K562 (cell line): Measurements from ENCODE around the gene RIOX2. TPM values are rescaled to one million over a fixed set of nuclear protein-coding genes. Genes with fewer than 3 reads are reported as not detected.
A peak's percentile ranks its signal among the peaks of the same experiment; 100 is the strongest.

Source experiments
- CREM ChIP-seq: IDR thresholded peaks from 2 replicates; pipeline ENCODE4 v1.6.1; 2014; ENCODE audit warnings: antibody characterized with exemption, low read depth
- CXXC5 ChIP-seq: fragments of 250-450 bp; sonication (Bioruptor Pico); IDR thresholded peaks from 2 replicates; pipeline ENCODE4 v1.8.0; 2022; ENCODE audit warnings: inconsistent platforms, mild to moderate bottlenecking, moderate library complexity
- DMBX1 ChIP-seq: fragments of 250-450 bp; sonication (Bioruptor Pico); IDR thresholded peaks from 2 replicates; pipeline ENCODE4 v1.8.0; 2022; ENCODE audit warnings: inconsistent platforms, mild to moderate bottlenecking, moderate library complexity, borderline replicate concordance
- EGR1 ChIP-seq: fragments of 450-650 bp; conservative IDR thresholded peaks from 2 replicates; pipeline ENCODE4 v1.6.1; 2017; ENCODE audit warnings: mild to moderate bottlenecking
- GABPB2 ChIP-seq: fragments of 250-450 bp; sonication (Bioruptor Pico); conservative IDR thresholded peaks from 2 replicates; pipeline ENCODE4 v1.5.1; 2021; ENCODE audit warnings: mild to moderate bottlenecking
- GATAD2B ChIP-seq: fragments of 450-650 bp; IDR thresholded peaks from 2 replicates; pipeline ENCODE4 v1.6.1; 2017; ENCODE audit warnings: mild to moderate bottlenecking, borderline replicate concordance
- HSF4 ChIP-seq: fragments of 250-450 bp; sonication (Bioruptor Pico); IDR thresholded peaks from 2 replicates; pipeline ENCODE4 v2.1.2; 2022; ENCODE audit warnings: mild to moderate bottlenecking, moderate library complexity, borderline replicate concordance
- KDM4B ChIP-seq, 2 experiments: fragments of 450-650 bp in 1 of 2; sonication (generic) in 1 of 2; IDR thresholded peaks; 2 replicates each; pipeline ENCODE4 v1.6.1; 2016 to 2017; ENCODE audit warnings: borderline replicate concordance in 2 of 2, antibody characterized with exemption in 1 of 2, low read depth in 1 of 2, mild to moderate bottlenecking in 1 of 2
- KLF1 ChIP-seq: fragments of 450-650 bp; IDR thresholded peaks from 2 replicates; pipeline ENCODE4 v1.6.1; 2016; ENCODE audit warnings: missing genetic modification characterization, missing compliant biosample characterization
- L3MBTL2 ChIP-seq: fragments of 450-650 bp; IDR thresholded peaks from 2 replicates; pipeline ENCODE4 v1.6.1; 2016; ENCODE audit warnings: mild to moderate bottlenecking, moderate library complexity
- NRF1 ChIP-seq, 2 experiments: fragments of 450-650 bp; IDR thresholded peaks in 1 of 2; conservative IDR thresholded peaks in 1 of 2; 2 replicates each; pipeline ENCODE4 v1.6.1; 2014; ENCODE audit warnings: mild to moderate bottlenecking in 2 of 2
- SIN3A ChIP-seq, 2 experiments: fragments of 150-350 bp in 1 of 2; IDR thresholded peaks; 2 replicates each; pipeline ENCODE4 v1.6.1; 2011 to 2016; ENCODE audit warnings: borderline replicate concordance in 2 of 2, low read depth in 2 of 2, low read length in 2 of 2, mild to moderate bottlenecking in 2 of 2, moderate library complexity in 2 of 2; ENCODE audit not compliant: control insufficient read depth in 1 of 2
- YBX1 ChIP-seq: fragments of 450-650 bp; IDR thresholded peaks from 2 replicates; pipeline ENCODE4 v1.7.1; 2016; ENCODE audit warnings: mild to moderate bottlenecking
- ZNF274 ChIP-seq: IDR thresholded peaks from 2 replicates; pipeline ENCODE4 v1.6.1; 2011; ENCODE audit warnings: low read depth, mild to moderate bottlenecking, low read length, moderate library complexity, borderline replicate concordance
- polyA plus RNA-seq, 8 experiments: library from polyadenylated mRNA; depleted of rRNA in 4 of 8; stranded (reverse) in 5 of 8; unstranded in 3 of 8; fragments of >200 nt; fragmentation: Nextera tagmentation in 2 of 8; fragmentation: Illumina TruSeq in 1 of 8; extraction: Ambion mirVana in 2 of 8; extraction: Trizol in 1 of 8; gene quantifications; 2 replicates each; pipeline versions ENCODE4 v1.2.1 to v1.2.3, GENCODE V29; 2011 to 2014; ENCODE audit warnings: inconsistent platforms in 1 of 8, missing spikeins in 1 of 8
- total RNA-seq, 7 experiments: library from RNA; depleted of rRNA in 6 of 7; stranded (reverse); fragments of >200 nt in 6 of 7; fragmentation: Illumina TruSeq in 2 of 7; extraction: Trizol in 2 of 7; gene quantifications; 2 replicates each; pipeline versions ENCODE4 v1.2.1 to v1.2.3, GENCODE V29; 2011 to 2021; ENCODE audit warnings: low replicate concordance in 1 of 7
- TF ChIP-seq, protein P1 (sequence below), 2 experiments: fragments of 450-650 bp; IDR thresholded peaks; 2 replicates each; pipeline ENCODE4 v1.6.1; 2018; ENCODE audit warnings: mild to moderate bottlenecking in 2 of 2, low read depth in 1 of 2; ENCODE audit not compliant: partially characterized antibody in 2 of 2
- TF ChIP-seq, protein P2 (sequence below): fragments of 250-450 bp; sonication (Bioruptor Pico); IDR thresholded peaks from 2 replicates; pipeline ENCODE4 v1.4.0; 2020
- TF ChIP-seq, protein P3 (sequence below): fragments of 450-650 bp; formaldehyde crosslinking; IDR thresholded peaks from 2 replicates; pipeline ENCODE4 v1.4.0; 2022; ENCODE audit warnings: missing genetic modification characterization
- TF ChIP-seq, protein P4 (sequence below): IDR thresholded peaks from 2 replicates; pipeline ENCODE4 v1.6.1; 2011; ENCODE audit warnings: borderline replicate concordance, low read depth, mild to moderate bottlenecking, moderate library complexity, low read length; ENCODE audit not compliant: insufficient read depth, poor library complexity, severe bottlenecking

The RIOX2 gene
- total and polyA plus RNA-seq, 9 of the 15 experiments (the other 6 are each of a cell fraction or from before 2014, with no cell fraction given): 22.2 to 56.0 (median 32.6) TPM

DNA sequence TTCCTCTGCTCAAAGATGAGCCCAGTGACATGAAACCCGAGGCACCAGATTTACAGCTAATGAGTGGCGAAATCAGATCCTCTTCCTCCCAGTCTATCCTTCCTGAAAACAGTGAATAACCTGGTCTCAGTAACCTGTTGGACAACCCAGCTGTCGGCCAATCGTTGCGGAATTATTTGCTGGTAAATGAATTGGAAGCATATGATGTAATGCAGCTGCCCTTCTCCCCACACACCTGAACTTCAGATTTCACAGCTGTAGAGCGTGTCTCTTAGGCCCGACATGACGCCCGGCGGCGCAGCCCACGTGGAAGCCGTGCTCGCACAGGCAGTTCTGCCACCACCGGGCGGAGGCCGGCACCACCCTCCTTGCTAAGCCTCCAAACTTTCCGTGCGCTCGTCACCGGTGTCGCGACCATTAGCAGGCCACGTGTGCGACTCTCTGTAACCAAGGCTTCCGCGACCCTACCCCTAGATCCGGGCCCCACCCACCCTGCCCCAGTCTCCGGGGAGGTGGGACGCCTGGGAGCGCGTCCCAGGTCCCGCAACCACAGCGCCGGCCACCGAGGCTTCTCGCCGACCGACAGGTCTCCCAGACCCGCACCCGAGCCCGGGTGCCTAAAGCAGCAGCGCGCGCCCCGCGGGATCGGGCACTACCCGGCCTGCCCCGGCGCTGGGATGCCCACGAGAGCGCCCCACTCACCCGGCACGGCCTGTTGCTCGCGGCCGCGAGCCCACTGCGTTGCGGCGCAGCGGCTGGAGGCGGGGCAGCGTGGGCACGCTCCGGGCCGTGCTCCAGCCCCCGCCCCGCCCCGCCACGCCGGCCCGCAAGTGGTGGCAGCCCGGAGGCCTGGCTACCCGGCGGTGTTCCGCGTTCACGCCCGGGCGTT is at the start of gene RIOX2 (continued):
- peak in 1 of 2 experiments; percentile 8; a peak in 2 of 4 replicates for TF ChIP-seq NRF1 (conservative IDR thresholded peaks at IDR 0.05 in 1 of 2, IDR thresholded peaks at IDR 0.05 in 1 of 2)
- peak; percentile 79 for TF ChIP-seq CXXC5
- TF ChIP-seq ZNF274: no peak
- TF ChIP-seq CREM: peak; percentile 54; the same call in 1 of the 2 replicates
- TF ChIP-seq DMBX1 (CRISPR knock-in tag): no peak
- peak; percentile 87 for TF ChIP-seq L3MBTL2
- TF ChIP-seq, protein P1, sequence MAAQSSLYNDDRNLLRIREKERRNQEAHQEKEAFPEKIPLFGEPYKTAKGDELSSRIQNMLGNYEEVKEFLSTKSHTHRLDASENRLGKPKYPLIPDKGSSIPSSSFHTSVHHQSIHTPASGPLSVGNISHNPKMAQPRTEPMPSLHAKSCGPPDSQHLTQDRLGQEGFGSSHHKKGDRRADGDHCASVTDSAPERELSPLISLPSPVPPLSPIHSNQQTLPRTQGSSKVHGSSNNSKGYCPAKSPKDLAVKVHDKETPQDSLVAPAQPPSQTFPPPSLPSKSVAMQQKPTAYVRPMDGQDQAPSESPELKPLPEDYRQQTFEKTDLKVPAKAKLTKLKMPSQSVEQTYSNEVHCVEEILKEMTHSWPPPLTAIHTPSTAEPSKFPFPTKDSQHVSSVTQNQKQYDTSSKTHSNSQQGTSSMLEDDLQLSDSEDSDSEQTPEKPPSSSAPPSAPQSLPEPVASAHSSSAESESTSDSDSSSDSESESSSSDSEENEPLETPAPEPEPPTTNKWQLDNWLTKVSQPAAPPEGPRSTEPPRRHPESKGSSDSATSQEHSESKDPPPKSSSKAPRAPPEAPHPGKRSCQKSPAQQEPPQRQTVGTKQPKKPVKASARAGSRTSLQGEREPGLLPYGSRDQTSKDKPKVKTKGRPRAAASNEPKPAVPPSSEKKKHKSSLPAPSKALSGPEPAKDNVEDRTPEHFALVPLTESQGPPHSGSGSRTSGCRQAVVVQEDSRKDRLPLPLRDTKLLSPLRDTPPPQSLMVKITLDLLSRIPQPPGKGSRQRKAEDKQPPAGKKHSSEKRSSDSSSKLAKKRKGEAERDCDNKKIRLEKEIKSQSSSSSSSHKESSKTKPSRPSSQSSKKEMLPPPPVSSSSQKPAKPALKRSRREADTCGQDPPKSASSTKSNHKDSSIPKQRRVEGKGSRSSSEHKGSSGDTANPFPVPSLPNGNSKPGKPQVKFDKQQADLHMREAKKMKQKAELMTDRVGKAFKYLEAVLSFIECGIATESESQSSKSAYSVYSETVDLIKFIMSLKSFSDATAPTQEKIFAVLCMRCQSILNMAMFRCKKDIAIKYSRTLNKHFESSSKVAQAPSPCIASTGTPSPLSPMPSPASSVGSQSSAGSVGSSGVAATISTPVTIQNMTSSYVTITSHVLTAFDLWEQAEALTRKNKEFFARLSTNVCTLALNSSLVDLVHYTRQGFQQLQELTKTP (IDR thresholded peaks at IDR 0.05; ENCODE audit: low read depth in 1 of 2, partially characterized antibody in 2 of 2): no peak
- 0 out of 2 replicates have a peak, but pooled peaks have one; percentile 40 for TF ChIP-seq GATAD2B
- TF ChIP-seq, protein P2, sequence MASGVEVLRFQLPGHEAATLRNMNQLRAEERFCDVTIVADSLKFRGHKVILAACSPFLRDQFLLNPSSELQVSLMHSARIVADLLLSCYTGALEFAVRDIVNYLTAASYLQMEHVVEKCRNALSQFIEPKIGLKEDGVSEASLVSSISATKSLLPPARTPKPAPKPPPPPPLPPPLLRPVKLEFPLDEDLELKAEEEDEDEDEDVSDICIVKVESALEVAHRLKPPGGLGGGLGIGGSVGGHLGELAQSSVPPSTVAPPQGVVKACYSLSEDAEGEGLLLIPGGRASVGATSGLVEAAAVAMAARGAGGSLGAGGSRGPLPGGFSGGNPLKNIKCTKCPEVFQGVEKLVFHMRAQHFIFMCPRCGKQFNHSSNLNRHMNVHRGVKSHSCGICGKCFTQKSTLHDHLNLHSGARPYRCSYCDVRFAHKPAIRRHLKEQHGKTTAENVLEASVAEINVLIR (CRISPR knock-in tag): no peak
- no peak for TF ChIP-seq KDM4B (IDR thresholded peaks at IDR 0.05; ENCODE audit: borderline replicate concordance in 2 of 2, low read depth in 1 of 2)
- peak; percentile 47 to 89; a peak in 2 of 4 replicates for TF ChIP-seq SIN3A (IDR thresholded peaks at IDR 0.05; ENCODE audit: borderline replicate concordance in 2 of 2, control insufficient read depth in 1 of 2, low read depth in 2 of 2, low read length in 2 of 2)
- no peak for TF ChIP-seq EGR1
- TF ChIP-seq KLF1: no peak
- TF ChIP-seq GABPB2 (CRISPR knock-in tag): no peak
- TF ChIP-seq, protein P3, sequence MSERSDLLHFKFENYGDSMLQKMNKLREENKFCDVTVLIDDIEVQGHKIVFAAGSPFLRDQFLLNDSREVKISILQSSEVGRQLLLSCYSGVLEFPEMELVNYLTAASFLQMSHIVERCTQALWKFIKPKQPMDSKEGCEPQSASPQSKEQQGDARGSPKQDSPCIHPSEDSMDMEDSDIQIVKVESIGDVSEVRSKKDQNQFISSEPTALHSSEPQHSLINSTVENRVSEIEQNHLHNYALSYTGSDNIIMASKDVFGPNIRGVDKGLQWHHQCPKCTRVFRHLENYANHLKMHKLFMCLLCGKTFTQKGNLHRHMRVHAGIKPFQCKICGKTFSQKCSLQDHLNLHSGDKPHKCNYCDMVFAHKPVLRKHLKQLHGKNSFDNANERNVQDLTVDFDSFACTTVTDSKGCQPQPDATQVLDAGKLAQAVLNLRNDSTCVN: no peak
- TF ChIP-seq, protein P4, sequence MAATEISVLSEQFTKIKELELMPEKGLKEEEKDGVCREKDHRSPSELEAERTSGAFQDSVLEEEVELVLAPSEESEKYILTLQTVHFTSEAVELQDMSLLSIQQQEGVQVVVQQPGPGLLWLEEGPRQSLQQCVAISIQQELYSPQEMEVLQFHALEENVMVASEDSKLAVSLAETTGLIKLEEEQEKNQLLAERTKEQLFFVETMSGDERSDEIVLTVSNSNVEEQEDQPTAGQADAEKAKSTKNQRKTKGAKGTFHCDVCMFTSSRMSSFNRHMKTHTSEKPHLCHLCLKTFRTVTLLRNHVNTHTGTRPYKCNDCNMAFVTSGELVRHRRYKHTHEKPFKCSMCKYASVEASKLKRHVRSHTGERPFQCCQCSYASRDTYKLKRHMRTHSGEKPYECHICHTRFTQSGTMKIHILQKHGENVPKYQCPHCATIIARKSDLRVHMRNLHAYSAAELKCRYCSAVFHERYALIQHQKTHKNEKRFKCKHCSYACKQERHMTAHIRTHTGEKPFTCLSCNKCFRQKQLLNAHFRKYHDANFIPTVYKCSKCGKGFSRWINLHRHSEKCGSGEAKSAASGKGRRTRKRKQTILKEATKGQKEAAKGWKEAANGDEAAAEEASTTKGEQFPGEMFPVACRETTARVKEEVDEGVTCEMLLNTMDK: peak; percentile 12
- no peak for TF ChIP-seq HSF4
- TF ChIP-seq YBX1: no peak
